GM18505 (cell line): ENCODE measurements around the gene RGS6.

ENCODE experiments used
- ATAC-seq: cut with Tn5 transposase; IDR thresholded peaks from one replicate; pipeline ENCODE4 v1.9.1; 2021; ENCODE audit not compliant: unreplicated experiment
- POLR2A ChIP-seq: IDR thresholded peaks from 4 replicates; pipeline ENCODE4 v1.6.1; 2011; ENCODE audit warnings: borderline replicate concordance; ENCODE audit not compliant: insufficient read depth, insufficient read length; ENCODE audit errors: extremely low read depth

The RGS6 gene

DNA sequence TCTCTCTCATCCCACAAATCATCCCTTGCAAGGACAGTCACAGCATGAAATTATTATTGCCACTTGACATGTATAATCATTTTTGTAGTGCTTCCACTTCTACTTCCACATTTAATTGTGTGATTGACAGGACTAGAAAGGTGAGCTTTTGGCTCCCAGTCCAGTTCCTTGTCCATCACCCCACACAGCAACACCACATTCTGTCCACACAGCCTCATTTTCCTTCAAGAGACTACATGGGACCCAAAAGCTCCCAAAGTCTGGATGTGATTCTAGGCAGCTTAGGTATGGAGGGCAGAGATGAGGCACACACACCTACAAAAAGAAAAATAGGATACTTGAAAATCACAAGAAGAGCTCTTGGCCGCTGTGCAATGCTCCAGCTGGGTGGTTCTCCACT, 595.4 kb downstream of the RGS6 start:
- no peak for TF ChIP-seq POLR2A
- ATAC-seq = no peak

DNA sequence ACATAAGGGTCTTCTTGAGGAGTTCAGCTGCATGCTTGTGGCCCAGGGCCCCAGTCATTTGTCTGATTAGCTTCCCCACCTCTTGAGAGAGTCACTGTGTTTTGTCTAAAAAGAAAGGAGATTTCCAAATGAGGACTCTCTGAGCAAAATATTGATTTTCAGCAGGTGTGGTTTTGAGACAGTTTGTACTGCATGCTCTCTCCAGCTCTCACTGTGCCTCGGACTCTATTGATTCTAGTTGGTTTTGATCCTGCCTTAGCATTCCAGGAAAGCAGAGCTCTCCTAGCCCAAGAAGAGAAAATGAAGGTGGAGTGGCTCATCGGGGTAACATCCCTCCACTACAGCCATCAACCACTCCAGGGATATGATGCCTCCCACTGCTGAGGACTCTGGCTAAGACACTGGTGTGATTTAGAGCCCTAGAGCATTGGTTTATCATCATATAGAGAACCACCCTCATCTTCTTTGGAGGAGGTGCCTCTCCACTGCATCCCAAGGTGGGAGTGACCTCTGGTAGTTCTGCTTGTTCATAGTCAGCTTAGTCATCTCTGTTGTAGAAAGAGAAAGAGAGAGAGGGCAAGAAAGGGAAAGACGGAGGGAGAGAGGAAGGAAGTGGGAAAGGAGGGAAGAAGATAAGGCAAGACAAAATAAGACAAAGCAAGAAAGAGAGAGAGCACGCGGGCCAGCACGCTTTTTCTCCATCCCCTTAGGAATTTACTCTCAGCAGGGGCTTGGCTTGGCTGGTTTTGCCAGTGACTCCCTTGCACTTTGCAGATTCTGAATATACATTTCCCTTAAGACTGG, 596.0 kb downstream of the RGS6 start:
- no peak for ATAC-seq
- TF ChIP-seq POLR2A = no peak

DNA sequence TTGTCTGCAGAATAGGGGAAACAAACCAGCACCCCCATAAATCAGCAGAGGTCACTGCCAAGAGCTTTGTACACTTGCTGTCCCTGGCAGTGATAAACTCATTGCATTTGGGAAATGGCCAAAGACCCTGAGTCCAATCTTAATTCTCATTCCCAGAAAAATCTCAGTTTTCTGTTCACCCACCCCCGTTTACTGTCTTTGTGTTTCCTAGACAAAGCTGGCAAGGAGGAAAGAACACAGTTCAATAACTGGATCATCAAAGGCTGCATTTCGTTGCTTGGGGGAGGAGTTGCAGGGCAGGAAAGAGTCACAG, 596.6 kb downstream of the RGS6 start:
- TF ChIP-seq POLR2A = no peak
- no peak for ATAC-seq

DNA sequence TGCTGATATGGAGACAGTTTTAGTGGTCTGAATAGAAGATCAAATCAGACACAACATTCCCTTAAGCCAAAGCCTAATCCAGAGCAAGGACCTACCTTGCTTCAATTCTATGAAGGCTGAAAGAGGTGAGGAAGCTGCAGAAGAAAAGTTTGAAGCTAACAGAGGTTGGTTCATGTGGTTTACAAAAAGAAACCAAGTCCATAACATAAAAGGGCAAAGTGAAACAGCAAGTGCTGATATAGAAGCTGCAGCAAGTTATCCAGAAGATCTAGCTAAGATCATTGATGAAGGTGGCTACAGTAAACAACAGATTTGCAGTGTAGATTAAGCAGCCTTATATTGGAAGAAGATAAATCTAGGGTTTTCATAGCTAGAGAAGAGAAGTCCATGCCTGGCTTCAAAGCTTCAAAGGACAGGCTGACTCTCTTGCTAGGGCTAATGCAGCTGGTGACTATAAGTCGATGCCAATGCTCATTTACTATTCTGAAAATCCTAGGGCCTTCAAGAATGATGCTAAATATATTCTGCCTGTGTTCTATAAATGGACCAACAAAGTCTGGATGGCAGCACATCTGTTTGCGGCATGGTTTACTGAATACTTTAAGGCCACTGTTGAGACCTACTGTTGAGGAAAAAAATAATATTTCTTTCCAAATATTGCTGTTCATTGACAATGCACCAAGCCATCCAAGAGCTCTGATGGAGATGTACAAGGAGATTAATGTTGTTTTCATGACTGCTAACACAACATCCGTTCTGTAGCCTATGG, 600.6 kb downstream of the RGS6 start:
- TF ChIP-seq POLR2A = no peak
- no peak for ATAC-seq

DNA sequence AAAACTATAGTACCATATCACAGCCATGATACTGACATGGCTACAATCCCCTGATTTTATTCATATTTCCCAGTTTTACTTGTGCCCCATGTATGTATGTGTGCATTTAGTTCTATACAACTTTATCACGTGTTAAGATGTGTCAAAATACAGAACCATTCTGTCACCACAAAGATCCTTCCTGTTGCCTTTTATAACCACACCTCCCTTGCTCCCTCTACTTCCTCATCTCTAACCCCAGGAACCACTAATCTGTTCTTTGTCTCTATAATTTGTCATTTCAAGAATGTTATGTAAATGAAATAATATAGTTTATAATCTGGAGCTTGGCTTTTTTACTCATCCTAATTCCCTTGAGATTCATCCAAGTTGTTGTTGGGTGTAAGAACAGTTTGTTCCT, 603.3 kb downstream of the RGS6 start:
- ATAC-seq = no peak
- no peak for TF ChIP-seq POLR2A

DNA sequence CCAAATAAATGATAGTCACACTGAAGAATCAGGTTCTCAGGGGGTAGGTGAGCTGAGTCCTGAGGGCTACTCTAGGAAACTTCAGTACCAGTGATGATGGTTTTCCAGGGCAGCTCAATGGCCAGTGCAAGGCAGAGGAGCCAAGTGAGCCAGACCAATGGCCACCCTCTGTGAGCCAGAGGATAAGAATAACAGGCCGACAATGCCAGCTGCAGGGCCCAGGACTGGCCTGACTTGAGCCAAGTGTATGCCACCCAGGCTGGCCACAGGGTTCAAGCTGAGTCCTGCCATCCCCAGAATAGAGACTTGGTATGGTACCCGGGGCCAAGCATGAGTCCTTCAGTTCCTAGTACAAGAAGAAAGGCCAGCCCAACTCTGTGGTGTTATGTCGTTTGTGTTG, 606.2 kb downstream of the RGS6 start:
- no peak for TF ChIP-seq POLR2A
- no peak for ATAC-seq

DNA sequence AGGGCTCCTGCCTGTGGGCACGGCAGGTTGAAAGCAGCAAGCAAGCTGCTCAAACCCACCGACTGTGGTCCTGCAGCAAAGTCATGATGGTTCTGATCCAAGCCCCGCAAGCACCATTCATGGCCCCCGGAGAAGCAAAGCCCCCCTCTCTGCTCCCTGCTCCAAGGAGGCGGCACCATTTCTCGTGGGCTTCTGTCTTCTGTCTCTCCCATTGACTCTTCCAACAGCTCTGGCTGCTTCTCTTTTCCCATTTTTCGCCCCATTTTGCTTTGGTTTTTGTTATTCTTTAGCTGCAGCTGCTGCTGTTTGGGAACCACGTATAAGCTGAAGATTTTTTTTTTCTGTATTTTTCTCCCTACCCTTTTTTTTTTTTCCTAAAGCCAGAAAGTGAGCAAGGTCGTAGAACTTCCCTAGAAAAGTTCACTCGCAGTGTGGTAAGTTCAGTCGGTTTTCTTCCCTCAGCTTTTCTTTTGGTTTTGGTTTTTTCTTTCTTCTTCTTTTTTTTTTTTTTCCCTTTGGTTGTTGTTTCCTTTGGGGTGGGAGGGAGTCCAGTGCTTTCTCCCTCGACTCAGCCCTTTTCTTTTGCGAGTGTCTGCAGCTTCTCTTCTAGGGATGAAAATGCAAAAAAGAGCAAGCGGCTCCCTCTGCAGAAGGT, 607.6 kb downstream of the RGS6 start:
- ATAC-seq = no peak
- no peak for TF ChIP-seq POLR2A

DNA sequence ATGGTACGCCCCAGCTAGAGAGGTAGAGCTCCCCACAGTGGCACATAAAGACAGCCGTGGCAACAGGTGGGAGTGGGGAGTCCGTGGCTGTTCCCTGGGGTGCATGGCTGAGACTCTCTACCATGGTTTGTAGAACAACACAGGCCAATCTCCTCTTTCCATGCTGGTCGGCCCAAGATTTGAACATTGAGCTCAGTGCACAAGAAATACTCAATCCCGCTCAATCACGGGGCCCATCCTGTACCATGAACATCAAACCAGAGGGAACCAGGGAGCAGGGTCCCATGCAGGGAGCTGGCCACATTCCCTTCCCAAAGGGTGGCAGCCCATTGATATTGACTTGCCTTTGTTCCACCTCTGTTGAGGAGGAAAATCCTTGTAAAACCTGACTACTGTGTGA, 608.6 kb downstream of the RGS6 start:
- no peak for TF ChIP-seq POLR2A
- no peak for ATAC-seq

DNA sequence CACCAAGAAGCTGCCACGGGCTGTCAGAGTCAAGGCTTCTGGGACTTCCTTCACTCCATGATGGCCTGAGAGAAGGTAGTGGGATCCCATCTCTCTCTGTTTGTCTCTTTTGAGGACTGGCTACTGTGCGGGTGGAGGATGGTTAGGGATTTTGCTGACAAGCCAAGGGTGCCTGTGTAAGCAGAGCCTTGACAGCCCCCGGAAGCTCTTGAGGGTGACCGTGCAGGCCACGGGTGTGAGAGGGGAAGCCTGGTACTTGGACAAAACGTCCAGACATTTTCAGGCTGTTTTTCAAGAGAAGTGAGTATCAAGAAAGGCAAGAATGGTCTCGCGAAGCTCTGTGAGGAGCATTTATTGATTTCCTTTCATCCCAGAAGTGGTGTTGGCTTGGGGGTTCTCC, 609.3 kb downstream of the RGS6 start:
- no peak for TF ChIP-seq POLR2A
- ATAC-seq = no peak

DNA sequence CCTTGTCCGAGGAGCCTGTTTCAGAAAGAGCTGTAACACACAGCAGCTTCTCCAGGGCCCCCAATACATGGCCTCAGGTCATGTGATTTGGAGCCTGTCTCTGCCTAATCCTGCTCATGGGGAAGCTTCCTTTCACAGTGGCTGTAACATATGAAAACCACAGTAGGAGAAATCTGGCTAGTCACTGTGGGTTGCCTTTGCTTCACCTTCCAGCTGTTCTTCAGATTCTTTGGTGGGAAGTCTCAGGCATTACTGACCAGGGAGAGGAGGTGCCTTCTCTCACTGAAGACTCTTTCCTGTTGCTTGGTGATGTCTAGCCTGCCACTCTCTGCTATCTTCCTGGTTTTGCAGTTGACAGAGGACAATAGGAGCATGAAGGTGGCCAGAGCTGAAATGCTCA, 611.1 kb downstream of the RGS6 start:
- ATAC-seq = no peak
- no peak for TF ChIP-seq POLR2A

DNA sequence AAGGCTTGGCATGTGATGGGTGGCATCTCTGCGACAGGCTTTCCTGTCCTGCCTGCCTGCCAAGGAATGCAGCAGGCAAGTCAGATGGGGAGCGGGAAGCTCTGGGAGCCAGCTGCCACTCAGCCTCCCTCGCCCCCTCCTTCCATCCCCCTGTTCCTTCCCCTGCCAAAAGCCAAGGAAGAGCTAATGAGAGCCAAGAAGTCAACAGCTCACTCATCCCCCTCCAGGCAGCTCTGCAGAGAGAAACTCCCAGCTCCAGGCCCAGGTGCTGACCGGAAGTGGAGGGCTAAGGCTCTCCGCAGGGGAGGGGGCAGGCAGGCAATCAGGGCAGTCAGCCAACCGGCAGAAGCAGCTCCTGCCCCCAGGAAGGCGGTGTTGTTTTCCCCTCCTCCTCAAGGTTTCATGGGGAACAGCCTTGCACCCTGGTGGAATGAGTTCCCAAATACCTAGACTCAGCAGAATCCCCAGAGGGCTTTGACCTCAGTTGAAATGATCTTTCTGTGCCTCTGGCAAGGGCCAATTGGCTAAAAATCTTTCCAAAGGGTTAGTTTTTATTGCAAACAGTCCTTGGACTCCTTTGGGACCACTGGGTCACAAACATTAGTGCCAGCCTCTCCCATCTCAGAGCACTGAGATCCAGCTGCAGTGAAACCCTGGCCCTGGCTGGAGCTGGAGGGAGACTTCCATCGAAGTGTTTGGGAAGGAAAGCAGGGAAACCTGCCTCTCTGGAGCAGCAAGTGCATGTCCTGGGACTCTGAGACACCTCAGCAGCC, 612.6 kb downstream of the RGS6 start:
- no peak for TF ChIP-seq POLR2A
- no peak for ATAC-seq

DNA sequence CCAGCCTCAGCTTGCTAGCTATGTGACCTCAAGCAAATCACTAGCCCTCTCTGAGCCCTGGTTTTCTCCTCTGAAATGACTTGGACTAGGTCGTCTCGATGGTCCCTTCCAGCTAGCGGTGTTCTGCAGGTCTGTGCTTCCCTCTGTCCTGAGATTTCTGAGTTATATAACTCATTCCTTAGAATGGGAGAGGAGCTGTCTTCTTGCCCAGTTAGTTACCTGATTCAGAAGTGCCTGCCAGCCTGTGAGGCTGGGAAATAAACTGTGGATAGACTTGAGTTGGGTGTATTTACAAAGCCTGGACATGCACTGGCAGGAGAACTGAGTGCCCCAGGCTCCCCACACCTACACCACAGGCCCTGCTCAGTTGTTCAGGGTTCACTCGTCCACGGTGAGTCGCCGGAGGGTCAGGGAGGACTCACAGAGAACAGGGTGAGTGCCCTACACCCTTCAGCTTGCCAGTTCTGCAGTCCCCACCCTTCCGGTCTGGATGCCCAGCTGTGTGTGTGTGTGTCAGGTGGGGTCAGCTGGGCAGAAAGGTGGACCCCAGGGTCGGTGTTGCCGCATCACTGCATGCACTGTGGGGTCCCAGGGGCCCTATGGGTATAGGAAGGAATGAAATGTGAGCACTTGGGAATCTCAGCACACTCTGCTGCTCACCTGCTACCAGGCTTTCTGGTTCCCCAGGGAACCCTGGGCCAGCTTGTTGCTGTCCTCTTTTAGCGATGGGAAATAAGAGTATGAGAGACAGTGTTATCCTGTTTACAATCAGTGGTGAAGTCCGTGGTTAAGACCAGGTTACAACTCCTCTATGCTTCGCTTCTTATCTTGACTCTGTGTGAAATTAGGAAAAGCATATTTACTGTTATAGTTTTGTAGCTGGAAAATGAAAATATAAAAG, 613.4 kb downstream of the RGS6 start:
- TF ChIP-seq POLR2A = no peak
- ATAC-seq = no peak
